ENCODE data around the gene CCND2. TPM values are rescaled to one million over a fixed set of nuclear protein-coding genes. Genes with fewer than 3 reads are reported as not detected.

CCND2 gene
- total and polyA plus RNA-seq, 12 donors: 28.4 to 428 (median 239) TPM

DNA sequence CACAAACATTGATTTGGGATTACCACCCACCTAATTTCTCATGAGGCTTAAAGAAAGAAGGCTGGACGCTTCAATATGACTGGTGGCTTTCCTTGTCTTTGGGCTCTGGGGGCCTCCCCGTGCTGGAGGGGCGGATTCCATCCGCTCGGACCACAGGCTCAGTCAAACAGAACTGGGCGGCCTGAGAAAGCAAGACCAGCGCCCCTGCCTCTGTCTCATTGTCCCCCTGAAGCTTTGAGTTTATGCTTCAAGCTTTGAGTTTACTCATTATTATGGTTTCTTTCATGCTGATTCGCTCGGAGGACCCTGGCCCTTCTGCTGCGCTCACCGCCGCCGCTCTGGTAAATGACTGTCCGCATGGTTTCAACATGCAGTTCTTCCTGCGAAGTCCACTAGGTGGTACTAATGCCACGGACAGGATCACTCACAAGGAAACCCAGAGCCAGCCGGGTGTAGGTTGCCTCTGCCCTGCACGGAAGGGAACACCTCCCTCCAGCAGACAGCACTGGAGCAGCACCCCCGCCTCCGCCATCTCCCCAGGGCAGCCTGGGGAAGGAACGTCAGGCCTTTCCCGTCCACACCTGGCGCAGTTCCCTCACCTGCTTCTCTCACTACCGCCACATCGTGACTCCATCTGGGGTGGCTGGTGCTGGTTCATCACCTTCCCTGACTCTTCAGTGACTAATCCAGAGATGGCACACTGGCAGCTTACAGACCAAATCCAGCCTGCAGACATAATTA is 34.2 kb downstream of the CCND2 start:
- intact Hi-C loops (cut with DNase I): loop anchor here in 1 of 2 donors (10.0 kb wide), 1 partner anchor 227 kb away; the partner anchor contains the start of gene RAD51AP1
- Histone ChIP-seq H3K9me3 (replicated peaks in 1 of 3) (no peaks in the 10 kb centered on the region), H3K27me3 (no peaks in the 10 kb centered on the region), H3K4me3 (no peak overlapping the region), H3K4me1 (replicated peaks in 1 of 2) (peaks cover 17 to 44% of the 10 kb centered on the region in 2 donors), H3K27ac (peak overlapping the region in 2 of 5 donors; percentile 40 to 60), H3K36me3 (replicated peaks in 1 of 2) (peaks cover 0 to 11% of the 10 kb centered on the region in 2 donors)
- DNase-seq: peak; percentile 77 to 92 (median 84)
- 24 to 27% (median 25%) methylated on average over 20 to 25 of the region's 25 CpGs for WGBS, 4 donors
- TF ChIP-seq POLR2A (IDR thresholded peaks at IDR 0.05): peak in 1 of 2 donors; percentile 24
- TF ChIP-seq, protein P1, sequence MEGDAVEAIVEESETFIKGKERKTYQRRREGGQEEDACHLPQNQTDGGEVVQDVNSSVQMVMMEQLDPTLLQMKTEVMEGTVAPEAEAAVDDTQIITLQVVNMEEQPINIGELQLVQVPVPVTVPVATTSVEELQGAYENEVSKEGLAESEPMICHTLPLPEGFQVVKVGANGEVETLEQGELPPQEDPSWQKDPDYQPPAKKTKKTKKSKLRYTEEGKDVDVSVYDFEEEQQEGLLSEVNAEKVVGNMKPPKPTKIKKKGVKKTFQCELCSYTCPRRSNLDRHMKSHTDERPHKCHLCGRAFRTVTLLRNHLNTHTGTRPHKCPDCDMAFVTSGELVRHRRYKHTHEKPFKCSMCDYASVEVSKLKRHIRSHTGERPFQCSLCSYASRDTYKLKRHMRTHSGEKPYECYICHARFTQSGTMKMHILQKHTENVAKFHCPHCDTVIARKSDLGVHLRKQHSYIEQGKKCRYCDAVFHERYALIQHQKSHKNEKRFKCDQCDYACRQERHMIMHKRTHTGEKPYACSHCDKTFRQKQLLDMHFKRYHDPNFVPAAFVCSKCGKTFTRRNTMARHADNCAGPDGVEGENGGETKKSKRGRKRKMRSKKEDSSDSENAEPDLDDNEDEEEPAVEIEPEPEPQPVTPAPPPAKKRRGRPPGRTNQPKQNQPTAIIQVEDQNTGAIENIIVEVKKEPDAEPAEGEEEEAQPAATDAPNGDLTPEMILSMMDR (IDR thresholded peaks at IDR 0.05): peak; percentile 60 to 83 (median 81)

DNA sequence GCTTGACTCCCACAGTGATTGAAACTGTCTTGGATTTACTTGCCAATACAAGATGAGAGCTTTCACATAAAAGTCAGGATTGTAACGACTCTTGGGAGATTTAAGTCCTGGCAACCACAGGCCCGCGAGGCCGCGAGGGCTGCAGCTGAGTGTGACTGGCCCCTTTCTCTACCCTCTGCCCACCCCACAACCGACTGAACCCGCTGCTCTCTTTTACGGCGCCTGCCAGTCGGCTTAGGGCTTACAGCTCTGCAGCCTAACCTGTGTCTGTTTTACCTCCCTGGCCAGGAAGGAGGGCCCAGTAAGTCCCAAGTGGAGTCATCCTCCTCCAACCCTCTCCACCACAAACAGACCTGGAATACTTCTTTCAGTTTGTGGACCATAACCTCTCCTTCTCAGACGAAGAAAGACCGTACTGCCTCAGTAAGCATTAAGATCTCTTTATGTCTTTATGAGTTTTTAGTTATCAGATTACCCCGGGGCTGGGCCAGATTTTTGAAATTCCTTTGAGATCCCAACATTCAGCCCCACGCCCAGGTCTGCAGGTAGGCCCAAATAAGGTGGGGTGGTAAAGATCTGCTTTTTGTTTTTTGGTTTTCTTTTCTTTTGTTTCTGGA is 34.9 kb downstream of the CCND2 start:
- WGBS, 4 donors: 85 to 91% (median 88%) methylated on average over 13 to 14 of the region's 14 CpGs
- Histone ChIP-seq H3K9me3 (replicated peaks in 1 of 3) (no peaks in the 10 kb centered on the region), H3K27ac (peak overlapping the region in 2 of 5 donors; percentile 40 to 60), H3K27me3 (no peaks in the 10 kb centered on the region), H3K36me3 (replicated peaks in 1 of 2) (peaks cover 0 to 11% of the 10 kb centered on the region in 2 donors), H3K4me1 (replicated peaks in 1 of 2) (peaks cover 10 to 38% of the 10 kb centered on the region in 2 donors), H3K4me3 (no peak overlapping the region)
- intact Hi-C loops (cut with DNase I): loop anchor here in 1 of 2 donors (10.0 kb wide), 1 partner anchor 226 kb away; the partner anchor contains the start of gene RAD51AP1
- DNase-seq: peak in 1 of 7 donors; percentile 15
- TF ChIP-seq POLR2A (IDR thresholded peaks at IDR 0.05): no peak
- TF ChIP-seq, protein P1 (IDR thresholded peaks at IDR 0.05): no peak

DNA sequence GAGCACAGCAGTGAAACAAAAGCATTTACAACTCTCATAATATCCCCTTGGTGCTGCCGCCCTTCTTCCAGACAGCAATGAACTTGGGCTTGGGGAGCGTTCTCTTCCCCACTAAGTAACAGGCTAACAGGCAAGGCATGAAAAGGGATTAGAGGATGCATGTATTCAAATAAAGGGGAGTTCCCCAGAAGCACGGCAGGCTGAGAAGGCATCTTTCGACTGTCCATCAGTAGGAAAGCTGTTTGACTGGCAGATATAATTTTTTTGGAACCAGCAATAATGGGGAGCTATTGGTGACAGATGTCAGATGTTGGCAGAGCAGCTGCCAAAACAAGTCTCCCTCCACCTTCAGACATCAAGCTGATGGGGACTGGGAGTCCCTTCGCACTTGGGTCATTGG is 38.2 kb downstream of the CCND2 start:
- Histone ChIP-seq H3K4me1 (replicated peaks in 1 of 2) (peaks cover 0 to 17% of the 10 kb centered on the region in 2 donors), H3K36me3 (replicated peaks in 1 of 2) (no peaks in the 10 kb centered on the region), H3K9me3 (replicated peaks in 1 of 3) (no peaks in the 10 kb centered on the region), H3K27ac (no peak overlapping the region), H3K4me3 (no peak overlapping the region), H3K27me3 (no peaks in the 10 kb centered on the region)
- TF ChIP-seq, protein P1 (IDR thresholded peaks at IDR 0.05): no peak
- TF ChIP-seq POLR2A (IDR thresholded peaks at IDR 0.05): no peak
- 93 to 95% (median 94%) methylated on average over 5 of the region's 5 CpGs for WGBS, 4 donors
- no peak for DNase-seq
- intact Hi-C loops (cut with DNase I): no loop called here

DNA sequence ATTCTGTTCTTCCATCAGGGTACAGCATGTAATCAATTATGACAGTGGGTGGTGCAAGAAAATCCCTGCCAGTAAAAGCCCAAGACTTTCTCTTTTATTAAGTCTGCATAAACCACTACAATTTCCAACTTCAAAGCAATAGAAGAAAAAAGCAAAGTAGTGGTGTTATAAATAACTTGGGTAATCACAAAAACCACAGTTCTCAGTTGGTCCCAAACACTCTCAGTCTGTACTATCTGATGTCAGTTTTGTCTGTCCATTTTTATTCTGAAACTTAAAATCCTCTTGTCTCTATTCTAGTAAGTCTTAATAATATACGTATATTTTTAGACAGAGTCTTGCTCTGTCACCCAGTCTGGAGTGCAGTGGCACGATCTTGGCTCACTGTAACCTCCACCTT is 38.7 kb downstream of the CCND2 start:
- intact Hi-C loops (cut with DNase I): no loop called here
- H3K36me3 ChIP-seq (replicated peaks in 1 of 2): no peaks in the 10 kb centered on the region
- no peak for DNase-seq
- TF ChIP-seq, protein P1 (IDR thresholded peaks at IDR 0.05): no peak
- TF ChIP-seq POLR2A (IDR thresholded peaks at IDR 0.05): no peak
- WGBS, 4 donors: 84 to 97% (median 94%) methylated on average over 2 of the region's 2 CpGs
- no peaks in the 10 kb centered on the region for H3K27me3 ChIP-seq
- no peak overlapping the region for H3K27ac ChIP-seq
- no peak overlapping the region for H3K4me3 ChIP-seq
- peaks cover 0 to 12% of the 10 kb centered on the region in 2 donors for H3K4me1 ChIP-seq (replicated peaks in 1 of 2)
- H3K9me3 ChIP-seq (replicated peaks in 1 of 3): no peaks in the 10 kb centered on the region
